Brain pericyte (primary cell): ENCODE measurements around the gene DHRS9.
"Not testable (repeated sequence)": the region's sequence is repeated elsewhere in the genome, so short reads cannot be mapped to it uniquely, and the experiment has no call there.

Experiments used
- DNase-seq: peaks from one replicate; pipeline ENCODE4 v3.0.0-alpha.2; 2012; ENCODE audit warnings: low read depth, low spot score

The DHRS9 gene

DNA sequence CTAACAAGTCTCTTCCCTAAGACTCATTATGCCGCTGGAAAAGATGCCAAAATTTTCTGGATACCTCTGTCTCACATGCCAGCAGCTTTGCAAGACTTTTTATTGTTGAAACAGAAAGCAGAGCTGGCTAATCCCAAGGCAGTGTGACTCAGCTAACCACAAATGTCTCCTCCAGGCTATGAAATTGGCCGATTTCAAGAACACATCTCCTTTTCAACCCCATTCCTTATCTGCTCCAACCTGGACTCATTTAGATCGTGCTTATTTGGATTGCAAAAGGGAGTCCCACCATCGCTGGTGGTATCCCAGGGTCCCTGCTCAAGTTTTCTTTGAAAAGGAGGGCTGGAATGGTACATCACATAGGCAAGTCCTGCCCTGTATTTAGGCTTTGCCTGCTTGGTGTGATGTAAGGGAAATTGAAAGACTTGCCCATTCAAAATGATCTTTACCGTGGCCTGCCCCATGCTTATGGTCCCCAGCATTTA is 26.3 kb downstream of the DHRS9 start:
- no peak for DNase-seq

DNA sequence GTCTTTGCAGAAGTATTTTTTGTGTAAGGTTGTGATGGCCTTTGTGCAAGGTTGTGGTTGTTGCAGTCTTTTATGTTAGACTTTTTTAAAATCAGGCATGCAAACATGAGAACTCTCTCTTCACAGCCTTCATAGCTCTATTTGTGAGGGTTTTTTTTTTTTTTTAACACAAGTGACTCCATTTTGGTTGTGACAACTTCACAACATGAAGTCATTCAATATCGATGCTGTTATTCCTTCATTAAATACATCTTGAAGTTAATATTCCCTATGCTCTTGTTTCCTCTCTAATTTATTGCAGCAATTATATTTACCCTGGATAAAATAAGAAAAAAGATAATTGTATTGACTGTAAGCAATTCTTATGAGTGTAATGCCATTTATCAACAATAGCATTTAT is 35.5 kb downstream of the DHRS9 start:
- DNase-seq = no peak

DNA sequence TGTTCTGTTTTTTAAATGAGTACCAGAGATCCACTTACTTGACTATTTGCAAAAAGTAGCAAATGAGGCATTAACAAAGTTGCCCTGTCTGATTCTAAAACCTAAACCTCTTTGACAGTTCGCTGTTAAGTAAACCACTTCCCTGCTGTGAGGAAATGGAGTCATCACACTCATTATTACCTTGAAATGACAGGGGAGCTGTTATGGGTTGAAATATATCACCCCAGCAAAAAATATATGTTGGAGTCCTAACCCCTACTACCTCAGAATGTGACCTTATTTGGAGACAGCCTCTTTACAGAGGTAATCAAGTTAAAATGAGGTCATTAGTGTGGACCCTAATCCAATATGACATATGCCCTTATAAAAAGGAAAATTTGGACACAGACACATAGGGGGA is 36.1 kb downstream of the DHRS9 start:
- no peak for DNase-seq

DNA sequence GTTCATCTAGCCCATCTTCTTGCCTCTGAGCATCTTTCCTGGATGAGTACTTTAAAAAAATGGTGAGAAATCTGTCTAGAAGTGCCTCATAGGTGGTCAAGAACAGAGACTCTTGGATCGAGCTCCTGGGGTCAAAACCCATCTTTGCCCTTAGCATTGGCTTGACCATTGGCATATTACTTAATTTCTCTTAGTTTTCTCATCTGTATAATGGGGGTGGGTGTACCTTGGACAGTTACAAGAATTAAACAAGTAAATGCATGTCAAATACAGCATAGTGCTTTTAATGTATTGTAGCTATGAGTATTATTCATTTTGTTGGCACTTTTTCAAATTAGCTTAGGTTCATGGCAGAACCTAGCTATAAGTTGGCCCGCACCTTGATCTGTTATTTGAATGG is 36.8 kb downstream of the DHRS9 start:
- no peak for DNase-seq

DNA sequence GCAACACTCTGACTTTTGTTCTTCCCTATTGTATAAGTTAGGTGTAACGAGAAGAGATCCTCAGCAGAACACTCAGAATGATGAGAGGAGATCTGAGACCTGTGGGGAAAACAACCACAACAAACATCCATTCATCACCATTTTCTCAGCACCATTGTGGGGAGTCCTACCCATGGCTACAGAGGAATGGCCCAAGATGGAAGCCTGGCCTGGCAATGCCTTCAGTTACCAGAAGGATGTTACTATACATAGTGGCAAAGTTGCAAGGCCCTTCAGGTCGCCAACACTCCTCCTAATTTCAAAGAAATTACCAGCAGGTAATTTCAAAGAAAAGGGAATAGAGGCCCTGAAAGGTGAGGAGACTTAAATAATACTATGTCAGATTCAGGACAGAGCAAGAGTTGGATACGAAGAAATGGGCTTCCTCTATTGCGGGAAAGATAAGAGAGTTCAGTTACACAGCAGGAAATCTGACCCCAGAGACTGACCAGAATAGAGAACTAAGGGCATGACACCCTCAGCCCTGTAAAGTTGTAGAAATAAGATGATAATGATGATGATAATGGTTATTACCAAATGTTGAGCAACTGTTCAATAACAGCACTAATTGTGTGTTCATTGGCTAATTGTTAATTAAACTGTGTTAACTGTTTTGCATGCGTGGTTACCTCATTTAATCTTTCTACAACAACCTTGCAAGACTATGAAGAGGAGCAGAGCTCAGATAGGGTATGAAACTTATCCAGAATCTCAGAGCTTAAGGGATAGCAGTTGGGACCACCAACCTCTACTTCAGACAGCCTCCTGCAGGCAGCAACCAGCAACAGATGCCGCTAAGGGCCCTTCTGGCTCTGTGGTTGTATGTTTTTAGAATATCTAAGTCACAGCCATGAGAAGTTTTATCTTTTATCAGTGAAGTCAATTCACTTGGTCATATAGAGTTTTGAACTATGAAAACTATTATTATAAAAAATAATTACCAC is 37.5 kb downstream of the DHRS9 start:
- DNase-seq = no peak

DNA sequence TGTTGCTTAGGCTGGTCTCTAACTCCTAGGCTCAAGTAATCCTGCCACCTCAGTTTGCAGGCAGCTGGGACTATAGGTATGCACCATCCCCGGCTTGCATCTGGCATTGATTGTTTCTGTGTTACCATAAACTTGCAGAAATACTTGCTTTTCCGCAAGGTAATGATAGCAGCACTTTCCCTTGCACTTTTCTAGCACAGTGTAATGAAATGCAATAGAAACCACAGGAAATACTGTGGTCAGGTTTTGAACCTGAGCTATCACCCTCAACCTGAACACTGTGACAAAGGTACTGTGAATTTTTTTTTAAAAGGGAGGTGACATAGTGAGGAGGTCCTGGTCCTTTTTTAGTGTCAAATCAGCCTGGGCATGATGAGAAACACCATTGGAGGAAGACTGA is 38.3 kb downstream of the DHRS9 start:
- DNase-seq = no peak

DNA sequence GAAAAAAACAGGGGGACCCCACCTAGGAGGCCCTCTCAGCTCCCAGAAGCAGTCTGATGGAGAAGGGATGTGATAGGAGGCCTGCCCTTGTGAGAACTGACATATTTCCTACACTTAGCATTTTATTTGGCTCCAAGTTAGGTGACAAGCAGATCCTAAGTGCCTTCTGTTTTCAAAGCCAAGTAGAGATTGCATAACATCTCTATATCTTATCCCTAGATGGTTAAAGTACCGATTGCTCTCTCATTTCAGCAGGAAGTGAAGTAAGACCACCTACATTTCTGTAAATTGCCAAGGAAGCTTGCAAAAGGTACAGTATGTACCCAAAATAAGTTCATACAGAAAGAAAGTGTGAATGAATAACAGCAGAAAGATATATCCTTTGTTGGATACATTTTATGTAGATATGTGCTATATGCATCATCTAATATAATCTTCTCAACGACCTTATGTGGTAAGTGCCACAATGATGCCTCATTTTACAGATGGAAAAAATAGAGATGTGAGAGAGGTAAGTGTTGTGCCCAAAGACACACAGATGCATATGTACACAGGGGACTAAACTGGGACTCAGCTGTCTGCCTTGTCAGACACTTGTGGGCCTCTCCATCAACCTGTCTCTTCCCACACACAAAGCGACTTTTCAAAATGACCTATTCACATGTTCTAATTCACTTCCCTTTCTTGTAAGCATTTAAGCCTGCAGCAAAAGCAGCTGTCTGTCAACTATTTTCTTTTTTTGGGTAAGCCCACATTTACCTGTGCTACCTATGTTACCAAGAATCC is 38.9 kb downstream of the DHRS9 start:
- no peak for DNase-seq

DNA sequence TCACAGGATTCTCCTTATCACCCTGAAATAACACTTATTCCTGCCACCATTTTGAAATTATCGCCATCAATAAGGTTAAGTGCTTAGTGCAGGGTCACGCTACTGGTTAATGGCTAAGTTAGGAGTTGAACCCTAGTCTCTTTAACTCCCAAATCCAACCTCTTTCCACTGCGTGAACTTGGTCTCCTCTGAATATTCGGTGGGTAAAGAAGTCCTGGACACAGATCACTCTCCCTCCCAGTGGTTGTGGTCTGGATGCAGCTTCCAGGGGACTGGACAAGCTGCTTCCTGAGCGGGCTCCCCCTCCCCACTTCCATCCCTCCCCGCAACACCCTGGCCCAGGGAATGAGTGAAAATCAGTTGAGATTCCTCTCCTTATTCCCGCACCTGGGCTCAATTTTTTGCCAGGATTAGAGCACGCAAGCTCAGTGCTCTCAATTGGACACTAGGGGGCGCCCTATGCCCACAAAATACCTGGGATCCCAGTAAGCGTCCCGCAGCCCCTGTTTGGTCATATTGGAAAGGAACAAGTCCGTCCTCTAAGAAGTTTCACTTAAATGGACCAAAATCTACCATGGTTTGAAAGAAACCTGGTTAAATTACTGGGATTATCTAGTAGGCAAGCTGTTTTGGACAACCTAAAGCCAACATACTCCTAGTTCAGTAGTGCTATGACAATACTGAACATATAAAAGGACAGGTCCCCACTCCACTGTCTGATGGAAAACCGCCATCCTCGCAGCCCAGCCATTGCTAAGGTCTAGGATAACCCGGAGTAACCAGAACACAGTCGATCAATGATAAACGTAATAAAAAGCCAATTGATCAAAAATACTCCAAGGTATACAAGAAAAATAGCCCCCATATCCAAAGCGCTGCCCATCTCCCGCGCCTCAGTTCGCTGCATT is 40.4 kb downstream of the DHRS9 start:
- DNase-seq = peak; percentile 29

DNA sequence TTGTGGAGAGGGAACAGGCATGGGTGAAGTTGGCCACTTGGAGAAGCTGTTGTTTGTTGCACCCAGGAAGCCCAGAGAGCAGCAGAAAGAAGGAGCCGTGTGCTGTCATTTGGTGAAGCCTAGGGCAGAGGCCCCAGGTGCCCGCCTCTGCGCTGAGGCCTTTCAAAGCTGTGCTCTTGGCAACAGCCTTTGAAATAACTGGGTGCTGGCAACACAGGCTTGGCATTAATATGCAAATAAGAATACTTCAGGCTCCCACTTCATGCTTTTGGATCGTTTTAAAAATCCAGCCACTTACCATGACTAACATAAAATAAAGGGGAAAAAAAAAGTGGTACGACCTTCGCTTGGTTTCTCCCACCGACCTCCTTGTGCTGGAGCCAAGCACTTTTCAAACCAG is 41.1 kb downstream of the DHRS9 start:
- no peak for DNase-seq

DNA sequence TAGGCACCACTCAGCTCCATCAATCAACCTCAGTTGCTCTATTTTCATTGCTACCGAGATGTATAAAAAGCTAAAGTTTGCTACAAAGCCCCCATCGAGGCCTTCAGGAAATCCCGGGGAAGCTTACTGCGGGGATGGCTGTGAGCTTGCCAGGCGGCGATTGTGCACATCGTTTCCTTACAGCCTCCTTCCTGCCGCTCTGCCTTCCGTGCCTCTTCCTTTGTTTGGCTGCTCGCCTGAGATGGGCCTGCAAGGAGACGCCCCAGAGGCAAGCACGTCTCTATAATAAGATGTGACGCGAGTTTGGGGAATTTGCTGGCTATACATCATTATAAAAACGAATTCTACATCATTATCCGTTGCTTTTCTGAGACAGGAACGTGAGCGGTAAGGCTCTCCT is 41.6 kb downstream of the DHRS9 start:
- DNase-seq = no peak

DNA sequence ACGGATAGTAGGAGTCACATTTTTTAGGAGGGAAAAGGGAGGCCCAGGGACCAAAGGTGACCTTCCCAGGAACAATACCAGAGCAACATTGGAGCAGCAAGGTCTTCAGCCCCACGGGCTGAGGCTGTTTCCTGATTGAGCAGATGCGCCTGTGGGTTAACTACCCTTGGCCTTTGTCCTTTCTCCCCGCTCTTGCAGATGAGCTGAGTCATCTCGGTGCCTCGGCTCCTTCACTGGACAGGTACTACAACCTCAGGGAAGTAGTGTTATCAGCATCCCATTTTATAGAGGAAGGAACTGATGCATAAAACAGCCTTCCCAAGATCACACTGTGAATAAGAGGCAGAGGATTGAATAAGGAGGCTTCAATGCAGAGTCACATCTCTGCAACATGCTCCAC is 43.5 kb downstream of the DHRS9 start:
- no peak for DNase-seq

DNA sequence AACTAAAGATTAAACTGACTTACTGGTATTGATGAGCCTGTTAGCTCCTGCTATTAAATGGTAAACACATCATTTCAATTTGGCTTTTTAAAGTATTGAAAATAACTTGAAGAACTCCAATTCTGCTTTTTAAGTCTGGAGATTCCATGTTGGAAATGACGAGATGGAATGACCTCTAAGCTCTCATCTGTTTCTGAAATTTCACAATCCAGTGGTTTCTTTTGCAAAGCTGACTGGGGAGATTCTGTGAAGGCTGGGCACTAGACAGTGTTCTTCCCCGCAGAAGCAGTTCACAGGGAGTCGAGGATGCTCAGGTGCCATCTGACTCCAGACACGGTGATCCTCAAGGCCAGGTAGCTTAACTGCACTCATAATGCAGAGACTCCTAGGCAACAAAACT is 44.7 kb downstream of the DHRS9 start:
- no peak for DNase-seq

DNA sequence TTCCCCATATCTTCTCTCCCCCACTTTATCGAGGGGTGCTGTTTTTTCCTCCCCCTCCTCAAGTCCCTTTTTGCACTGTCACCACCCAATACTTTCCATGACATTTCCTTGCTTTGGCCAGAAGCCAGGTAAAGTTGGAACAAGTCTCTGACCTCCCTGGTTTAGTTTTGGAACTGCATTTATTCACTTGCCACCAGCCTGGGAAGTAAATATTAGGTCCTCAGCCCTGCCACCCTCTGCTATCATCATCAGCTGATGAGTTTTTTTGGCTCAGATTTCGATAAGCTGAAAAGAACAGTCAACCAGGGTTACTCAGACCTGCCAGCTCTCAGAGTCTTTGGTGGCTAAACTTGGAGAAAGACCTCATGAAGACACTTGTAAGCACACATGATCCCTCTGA is 47.0 kb downstream of the DHRS9 start:
- DNase-seq = no peak

DNA sequence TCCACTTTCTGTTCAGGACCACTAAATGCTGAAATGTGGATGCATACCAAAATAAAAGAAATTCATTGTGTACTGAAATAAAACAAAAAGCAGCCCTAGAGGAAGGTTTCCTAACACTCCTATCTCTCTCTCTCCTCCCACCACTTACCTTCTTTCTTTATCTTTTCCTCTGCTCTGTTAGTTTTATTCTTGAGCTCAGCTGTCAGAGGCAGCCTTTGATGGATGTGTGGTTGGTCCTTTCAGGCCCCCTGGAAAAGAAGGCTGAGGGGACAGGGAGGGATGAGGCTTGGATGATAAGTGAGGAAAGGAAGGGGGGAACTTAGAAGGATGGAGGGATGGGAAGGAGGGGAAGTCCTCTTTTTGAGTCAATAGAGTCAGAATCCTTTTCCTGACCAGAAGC is 47.6 kb downstream of the DHRS9 start:
- no peak for DNase-seq

DNA sequence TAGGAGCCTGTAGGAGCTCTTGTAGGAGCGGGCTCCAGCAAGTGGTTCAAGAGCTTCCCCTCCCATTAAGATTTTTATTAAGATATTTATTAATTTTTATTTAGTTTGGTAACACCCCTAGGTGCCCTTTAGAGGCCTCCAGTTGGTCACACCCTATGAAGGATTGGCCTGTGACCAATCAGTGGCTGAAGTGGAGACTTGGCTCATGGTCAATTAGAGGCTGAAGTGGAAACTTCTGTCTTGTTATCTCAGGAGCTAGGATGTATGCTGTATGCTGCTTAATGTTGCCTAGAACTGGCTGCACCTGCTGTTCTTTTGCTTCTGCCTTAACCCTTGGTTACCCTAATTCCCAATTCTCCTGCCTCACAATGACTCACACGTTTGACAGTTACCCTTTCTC is 48.7 kb downstream of the DHRS9 start:
- no peak for DNase-seq

DNA sequence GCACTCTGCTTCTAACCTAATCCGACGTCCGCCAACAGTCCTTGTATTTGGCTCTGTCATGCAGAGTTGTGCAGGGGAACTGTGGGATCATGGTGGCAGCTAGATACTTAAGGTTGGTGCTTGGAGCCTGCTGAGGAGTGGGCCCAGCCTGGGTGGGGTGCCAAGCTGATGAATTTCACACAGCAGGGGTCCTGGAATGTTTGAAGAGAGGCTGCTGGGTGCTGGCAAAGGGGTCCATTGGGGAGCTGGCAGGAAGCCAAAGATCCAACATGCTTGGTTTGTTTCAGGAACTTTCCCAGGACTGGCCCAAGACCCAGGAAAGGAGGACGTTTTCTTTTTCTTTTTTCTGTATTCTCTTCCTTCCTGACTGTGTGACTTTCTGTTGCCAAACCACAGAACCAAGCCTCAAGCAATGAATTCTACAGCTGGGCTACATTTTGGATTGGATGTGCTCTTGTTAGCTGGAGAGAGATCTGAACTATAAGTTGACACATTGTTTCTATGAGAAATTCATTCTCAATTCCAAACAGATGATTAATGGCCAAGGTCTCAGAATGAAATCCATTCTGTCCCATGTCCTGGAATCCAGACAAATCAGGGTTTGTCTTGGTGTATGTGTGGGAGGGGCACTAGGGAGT is 49.9 kb downstream of the DHRS9 start:
- no peak for DNase-seq

DNA sequence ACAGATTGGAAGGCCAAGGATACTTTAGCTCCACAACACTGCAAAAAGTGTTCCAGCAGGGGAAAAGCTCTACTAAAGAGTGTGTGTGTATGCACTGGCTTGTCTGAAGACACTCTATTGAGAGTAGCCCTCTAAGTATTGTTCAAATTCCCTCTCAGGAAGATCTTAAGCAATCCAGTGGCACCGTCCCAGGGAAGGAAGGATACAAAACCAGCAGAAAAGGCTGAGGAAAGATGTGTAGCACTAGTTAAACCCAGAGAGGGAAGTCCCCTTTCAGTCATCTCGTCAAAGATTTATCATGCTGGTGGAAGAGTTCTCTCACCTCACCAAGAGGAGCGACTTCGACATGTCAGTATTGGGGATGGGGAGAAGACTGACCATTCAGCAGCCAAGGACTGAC is 50.5 kb downstream of the DHRS9 start:
- DNase-seq = no peak

DNA sequence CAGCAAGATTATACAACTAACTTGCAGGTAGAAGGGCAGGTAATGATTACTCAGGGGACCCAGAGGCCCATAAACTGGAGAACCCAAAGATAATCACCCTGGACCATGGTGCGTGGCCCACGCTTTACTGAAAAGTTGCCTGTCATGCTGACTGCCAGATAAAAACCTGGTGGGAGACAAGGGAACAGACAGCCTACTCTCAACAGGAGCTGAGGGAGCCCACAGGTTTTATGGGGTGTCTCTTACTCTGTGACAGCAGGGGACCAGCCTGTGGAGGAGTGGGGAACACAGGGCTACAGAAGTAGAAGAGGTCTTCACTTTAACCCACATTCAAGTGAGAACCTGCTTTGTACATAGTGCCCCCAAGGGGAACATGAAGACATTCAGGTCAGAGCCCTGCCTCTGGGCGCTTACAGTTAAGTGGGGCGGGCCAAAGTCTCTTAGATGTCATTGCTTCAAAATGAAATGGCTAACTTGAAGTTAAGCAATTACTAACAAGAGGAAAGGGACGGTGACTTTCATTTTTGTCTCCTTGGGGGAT is 60.4 kb downstream of the DHRS9 start:
- DNase-seq = no peak

DNA sequence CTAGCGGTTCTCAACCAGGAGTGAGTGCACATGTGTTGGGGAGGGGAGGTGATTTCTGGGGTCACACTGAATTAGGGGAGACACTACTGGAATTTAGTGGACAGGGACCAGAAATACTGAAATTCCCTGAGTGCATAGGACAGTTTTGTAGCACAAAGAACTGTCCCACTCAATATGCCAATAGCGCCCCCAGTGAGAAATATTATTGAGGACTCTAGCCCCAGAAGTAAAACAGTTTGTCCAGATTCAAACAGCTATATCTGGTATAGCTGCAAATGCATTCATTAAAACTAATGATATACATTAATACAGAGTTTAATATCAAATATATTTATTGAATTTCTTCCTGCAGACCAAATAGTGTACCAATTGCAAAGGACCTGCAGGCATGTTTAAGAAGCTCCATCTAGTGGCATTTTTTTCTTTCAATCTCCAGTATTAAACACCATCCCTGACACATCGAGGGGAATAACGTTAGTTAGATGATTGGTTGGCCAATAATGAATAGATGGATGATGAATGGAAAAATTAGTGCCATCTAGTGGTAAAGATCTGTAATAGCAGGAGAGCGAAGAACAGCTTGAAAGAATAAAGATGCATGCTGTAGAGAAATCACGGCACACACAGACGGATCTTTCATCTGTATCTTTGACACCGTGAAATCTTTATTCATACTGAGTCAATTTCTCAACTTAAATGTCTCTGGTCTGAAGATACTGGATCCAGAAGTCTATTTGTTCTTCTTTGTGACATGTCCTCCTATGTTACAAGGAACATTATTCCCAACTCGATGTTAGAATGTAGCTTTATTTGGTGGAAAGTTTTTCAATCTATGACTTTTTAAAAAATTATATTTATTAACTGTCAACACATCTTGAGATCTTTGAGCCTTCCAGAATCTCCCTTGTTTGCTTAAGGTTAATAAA is 62.5 kb downstream of the DHRS9 start:
- no peak for DNase-seq

DNA sequence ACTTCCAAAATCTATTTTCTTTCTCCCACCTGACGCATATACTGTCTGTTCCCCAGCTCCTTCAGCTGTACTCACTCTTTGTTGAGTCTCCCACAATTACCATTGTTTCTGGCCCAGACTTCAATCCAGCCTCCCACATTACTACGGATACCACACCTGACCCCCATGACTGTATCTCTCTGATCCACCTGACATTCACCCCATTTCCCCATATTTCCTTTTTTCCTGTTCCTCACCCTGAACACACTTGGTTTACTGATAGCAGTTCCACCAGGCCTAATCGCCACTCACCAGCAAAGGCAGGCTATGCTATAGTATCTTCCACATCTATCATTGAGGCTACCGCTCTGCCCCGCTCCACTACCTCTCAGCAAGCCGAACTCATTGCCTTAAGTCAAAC is 64.9 kb downstream of the DHRS9 start:
- DNase-seq = not testable (repeated sequence)
